Dendritic cell treated with granulocyte-macrophage colony-stimulating factor and Interleukin-4, amounts not matched to agents 40 ng/mL and 50 ng/mL, for 4 days (primary cell): ENCODE data around the gene PRMT9.

Experiments used
- H3K27ac Mint-ChIP-seq: one replicate; pipeline ENCODE4 v1.8.0; 2022; ENCODE audit warnings: mild to moderate bottlenecking, mixed read lengths
- H3K27me3 Mint-ChIP-seq: one replicate; pipeline ENCODE4 v1.8.0; 2022; ENCODE audit warnings: mild to moderate bottlenecking, mixed read lengths
- H3K36me3 Mint-ChIP-seq: one replicate; pipeline ENCODE4 v1.8.0; 2022; ENCODE audit warnings: low read depth, mixed read lengths
- H3K4me1 Mint-ChIP-seq: one replicate; pipeline ENCODE4 v1.8.0; 2022; ENCODE audit warnings: low read depth, mixed read lengths
- H3K4me3 Mint-ChIP-seq: one replicate; pipeline ENCODE4 v1.8.0; 2022; ENCODE audit warnings: mild to moderate bottlenecking, moderate library complexity, mixed read lengths
- H3K9me3 Mint-ChIP-seq: one replicate; pipeline ENCODE4 v1.8.0; 2022; ENCODE audit warnings: mixed read lengths
- intact Hi-C: fragments of 100-400 bp; cut with micrococcal nuclease; formaldehyde crosslinking; loops from one replicate; pipeline ENCODE4 v1.15.0; 2022

The PRMT9 gene

DNA sequence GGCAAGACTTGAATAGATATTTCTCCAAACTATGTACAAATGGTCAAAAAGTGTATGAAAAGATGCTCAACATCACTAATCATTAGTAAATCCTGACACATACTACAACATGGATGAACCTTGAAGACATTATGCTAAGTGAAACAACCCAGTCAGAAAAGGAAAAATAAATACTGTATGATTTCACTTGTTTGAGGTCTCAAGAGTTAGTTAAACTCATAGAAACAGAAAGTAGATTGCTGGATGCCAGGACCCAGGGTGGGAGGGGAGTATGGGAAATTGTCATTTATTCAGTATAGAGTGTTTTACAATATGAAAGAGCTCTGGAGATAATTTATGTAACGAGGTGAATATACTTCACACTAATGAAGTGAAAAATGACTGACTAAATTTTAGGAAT, 32.4 kb downstream of the PRMT9 start:
- Mint-ChIP-seq H3K9me3 (no peaks in the 10 kb centered on the region), H3K27me3 (no peaks in the 10 kb centered on the region), H3K4me1 (no peaks in the 10 kb centered on the region), H3K36me3 (peaks cover 79% of the 10 kb centered on the region), H3K4me3 (no peak overlapping the region), H3K27ac (no peak overlapping the region)
- intact Hi-C loops, result no loop called here

DNA sequence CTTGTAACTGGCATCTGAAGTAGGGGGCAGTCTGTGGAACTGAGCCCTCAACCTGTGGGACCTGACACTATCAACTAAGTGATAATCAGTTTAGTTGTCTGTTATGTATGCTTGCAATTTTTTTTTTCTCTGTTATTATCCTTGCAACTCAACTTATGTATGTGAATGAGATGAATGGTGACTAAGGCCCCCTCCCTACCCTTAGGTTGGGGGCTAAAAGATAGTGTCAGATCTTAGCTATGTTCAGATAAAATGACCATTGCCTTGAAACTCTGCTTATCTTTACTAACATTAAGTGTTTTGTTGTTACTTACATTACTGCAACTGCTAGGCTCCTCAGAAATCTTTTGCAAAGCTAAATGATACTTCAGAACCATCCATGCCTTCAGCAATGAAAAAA, 35.3 kb downstream of the PRMT9 start:
- H3K27ac Mint-ChIP-seq, result no peak overlapping the region
- H3K36me3 Mint-ChIP-seq, result peaks cover 64% of the 10 kb centered on the region
- H3K4me1 Mint-ChIP-seq, result no peaks in the 10 kb centered on the region

DNA sequence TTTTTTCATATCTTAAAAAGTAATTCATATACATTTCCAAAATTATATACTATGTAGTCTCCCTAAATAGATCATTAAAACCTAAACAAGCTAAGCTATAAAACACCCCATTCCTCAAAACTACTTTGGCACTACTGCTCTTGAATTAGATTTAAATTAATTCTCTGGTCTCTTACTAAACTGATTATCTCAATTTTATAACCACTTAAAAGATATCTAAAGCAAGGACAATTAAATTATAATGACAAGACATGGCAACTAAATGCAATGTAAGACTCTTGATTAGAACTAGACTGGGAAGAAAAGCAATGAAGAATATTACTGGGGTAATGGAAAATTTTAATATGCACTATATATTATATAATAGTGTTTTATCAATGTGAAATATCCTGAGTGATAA, 38.9 kb downstream of the PRMT9 start:
- H3K27ac Mint-ChIP-seq, result no peak overlapping the region
- H3K4me1 Mint-ChIP-seq, result no peaks in the 10 kb centered on the region

More for the DNA sequence above, 35.3 kb downstream of the PRMT9 start:
- H3K9me3 Mint-ChIP-seq, result no peaks in the 10 kb centered on the region
- no peaks in the 10 kb centered on the region for H3K27me3 Mint-ChIP-seq
- no peak overlapping the region for H3K4me3 Mint-ChIP-seq
- intact Hi-C loops, result no loop called here

DNA sequence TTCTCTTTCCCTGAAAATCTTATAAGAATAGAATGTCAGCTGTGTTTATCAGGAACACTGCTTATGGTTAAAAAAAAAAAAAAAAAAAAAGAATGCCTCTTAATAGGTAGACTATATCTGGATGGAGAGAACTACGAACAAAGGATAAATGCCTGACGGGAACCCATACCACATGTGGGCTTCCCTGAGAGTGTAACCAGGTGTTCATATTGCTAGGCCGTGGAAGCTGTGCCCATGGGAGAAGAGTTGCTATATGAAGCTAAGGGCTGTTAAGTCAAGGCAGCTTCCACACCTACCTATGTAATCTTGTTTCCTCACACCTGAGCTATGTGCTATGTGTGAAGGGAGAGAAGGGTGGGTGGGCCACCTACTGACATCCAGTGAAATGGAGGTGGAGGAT, 39.5 kb downstream of the PRMT9 start:
- Mint-ChIP-seq H3K9me3 (no peaks in the 10 kb centered on the region), H3K4me3 (no peak overlapping the region), H3K36me3 (peaks cover 59% of the 10 kb centered on the region), H3K4me1 (no peaks in the 10 kb centered on the region), H3K27ac (no peak overlapping the region), H3K27me3 (no peaks in the 10 kb centered on the region)
- intact Hi-C loops, result no loop called here

More for the DNA sequence above, 38.9 kb downstream of the PRMT9 start:
- no peaks in the 10 kb centered on the region for H3K27me3 Mint-ChIP-seq
- H3K9me3 Mint-ChIP-seq, result no peaks in the 10 kb centered on the region
- intact Hi-C loops, result no loop called here
- H3K36me3 Mint-ChIP-seq, result peaks cover 59% of the 10 kb centered on the region
- H3K4me3 Mint-ChIP-seq, result no peak overlapping the region

DNA sequence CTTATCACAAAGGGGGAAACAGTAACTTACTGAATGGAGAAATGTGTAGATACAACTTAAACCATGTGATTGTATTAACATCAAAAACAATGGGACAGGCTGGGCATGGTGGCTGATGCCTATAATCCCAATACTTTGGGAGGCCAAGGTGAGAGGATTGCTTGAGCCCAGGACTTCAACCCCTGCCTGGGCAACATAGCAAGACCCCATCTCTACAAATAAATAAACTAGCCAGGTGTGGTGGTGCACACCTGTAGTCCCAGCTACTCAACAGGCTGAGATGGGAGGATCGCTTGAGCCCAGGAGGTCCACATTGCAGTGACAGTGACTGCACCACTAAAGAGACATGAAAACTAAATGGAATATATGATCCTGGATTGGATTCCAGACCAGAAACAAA, 40.3 kb downstream of the PRMT9 start:
- no peak overlapping the region for H3K27ac Mint-ChIP-seq
- no peak overlapping the region for H3K4me3 Mint-ChIP-seq
- no peaks in the 10 kb centered on the region for H3K4me1 Mint-ChIP-seq
- H3K27me3 Mint-ChIP-seq, result no peaks in the 10 kb centered on the region
- no peaks in the 10 kb centered on the region for H3K9me3 Mint-ChIP-seq
- intact Hi-C loops, result no loop called here
- peaks cover 57% of the 10 kb centered on the region for H3K36me3 Mint-ChIP-seq

DNA sequence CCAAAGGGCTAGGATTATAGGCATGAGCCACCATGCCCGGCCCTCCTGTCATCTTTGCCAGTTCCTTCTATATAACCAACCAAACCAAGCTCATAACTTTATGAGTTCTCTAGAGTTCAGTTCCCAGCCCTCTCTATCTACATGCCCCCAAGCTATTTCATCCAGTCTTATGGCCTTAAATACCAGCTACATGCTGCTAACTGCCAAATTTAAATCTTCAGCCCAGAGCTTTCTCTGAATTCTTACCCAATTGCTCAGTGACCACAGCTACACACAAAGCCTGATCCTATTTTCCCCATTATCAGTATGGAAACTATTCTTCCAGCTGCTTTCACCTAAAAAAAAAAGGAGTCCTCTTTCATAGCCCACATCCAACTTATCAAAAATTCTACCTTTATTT, 43.6 kb downstream of the PRMT9 start:
- no peaks in the 10 kb centered on the region for H3K9me3 Mint-ChIP-seq
- intact Hi-C loops, result no loop called here
- H3K4me1 Mint-ChIP-seq, result no peaks in the 10 kb centered on the region
- no peak overlapping the region for H3K27ac Mint-ChIP-seq
- no peaks in the 10 kb centered on the region for H3K27me3 Mint-ChIP-seq
- no peak overlapping the region for H3K4me3 Mint-ChIP-seq
- peaks cover 73% of the 10 kb centered on the region for H3K36me3 Mint-ChIP-seq

DNA sequence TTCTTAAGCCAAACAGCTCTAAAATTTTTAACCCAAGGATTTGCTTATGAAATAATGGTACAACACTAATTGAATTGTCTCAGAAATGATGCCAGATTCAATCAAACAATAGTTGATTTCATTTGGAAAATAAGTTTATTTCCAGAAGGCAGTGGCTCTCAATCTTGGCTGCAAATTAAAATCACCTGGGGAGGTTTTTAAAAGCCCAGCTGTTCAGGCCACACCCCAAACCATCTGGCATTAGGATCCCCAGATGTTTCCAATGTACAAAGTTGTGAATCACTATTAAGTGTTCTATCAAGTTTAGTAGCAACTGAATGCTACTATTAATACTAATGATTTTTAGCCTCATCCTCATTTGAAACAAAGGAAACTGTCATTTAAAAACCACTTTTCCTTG, 44.6 kb downstream of the PRMT9 start:
- H3K9me3 Mint-ChIP-seq, result no peaks in the 10 kb centered on the region
- H3K4me3 Mint-ChIP-seq, result no peak overlapping the region
- no peak overlapping the region for H3K27ac Mint-ChIP-seq
- H3K36me3 Mint-ChIP-seq, result peaks cover 80% of the 10 kb centered on the region
- no peaks in the 10 kb centered on the region for H3K4me1 Mint-ChIP-seq
- H3K27me3 Mint-ChIP-seq, result no peaks in the 10 kb centered on the region
- intact Hi-C loops, result loop anchor here (10.0 kb wide), 1 partner anchor 225 kb away; no protein-coding TSS in a partner anchor

DNA sequence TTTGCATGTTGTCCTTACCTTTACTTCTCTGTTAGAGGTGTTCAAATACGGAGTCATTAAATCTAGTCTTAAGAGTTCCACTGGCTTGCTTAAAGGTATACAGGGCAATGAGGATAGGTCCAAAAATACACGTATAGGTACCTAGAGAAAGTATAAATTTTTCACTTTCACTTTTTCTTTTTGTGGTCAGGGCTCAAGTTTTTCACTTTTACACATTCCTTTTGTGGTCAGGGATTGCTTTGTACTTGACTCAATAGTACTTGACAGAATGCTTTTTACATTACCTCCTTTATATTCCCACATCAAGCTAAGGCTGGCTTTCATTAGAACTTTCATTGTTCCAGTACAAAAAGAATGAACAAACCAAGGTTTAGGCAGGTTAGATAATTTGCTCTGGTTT, 45.0 kb downstream of the PRMT9 start:
- peaks cover 85% of the 10 kb centered on the region for H3K36me3 Mint-ChIP-seq
- no peak overlapping the region for H3K4me3 Mint-ChIP-seq
- intact Hi-C loops, result loop anchor here (10.0 kb wide), 1 partner anchor 226 kb away; no protein-coding TSS in a partner anchor
- no peak overlapping the region for H3K27ac Mint-ChIP-seq
- no peaks in the 10 kb centered on the region for H3K27me3 Mint-ChIP-seq
- no peaks in the 10 kb centered on the region for H3K4me1 Mint-ChIP-seq
- H3K9me3 Mint-ChIP-seq, result no peaks in the 10 kb centered on the region

DNA sequence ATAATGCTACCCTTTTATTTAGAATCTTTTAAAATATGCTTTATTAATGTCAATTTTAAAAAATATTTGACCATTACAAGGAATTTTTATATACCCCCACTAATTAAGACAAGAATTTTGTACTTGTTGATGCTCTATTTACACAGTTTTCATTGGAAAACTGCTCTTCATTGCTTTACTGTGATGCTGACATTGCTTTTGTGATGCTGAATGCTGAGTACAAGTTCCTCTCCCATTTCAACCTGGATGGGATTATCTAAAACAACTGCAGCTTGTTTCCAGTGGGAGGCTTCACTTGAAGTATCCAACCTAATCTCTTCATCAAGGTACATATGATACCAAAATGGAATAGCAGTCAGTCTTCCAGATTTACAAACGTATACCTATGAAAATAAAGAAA, 45.6 kb downstream of the PRMT9 start:
- Mint-ChIP-seq H3K4me3 (no peak overlapping the region), H3K27ac (no peak overlapping the region), H3K4me1 (no peaks in the 10 kb centered on the region), H3K27me3 (no peaks in the 10 kb centered on the region), H3K9me3 (no peaks in the 10 kb centered on the region), H3K36me3 (peaks cover 90% of the 10 kb centered on the region)
- intact Hi-C loops, result loop anchor here (10.0 kb wide), 1 partner anchor 226 kb away; no protein-coding TSS in a partner anchor

DNA sequence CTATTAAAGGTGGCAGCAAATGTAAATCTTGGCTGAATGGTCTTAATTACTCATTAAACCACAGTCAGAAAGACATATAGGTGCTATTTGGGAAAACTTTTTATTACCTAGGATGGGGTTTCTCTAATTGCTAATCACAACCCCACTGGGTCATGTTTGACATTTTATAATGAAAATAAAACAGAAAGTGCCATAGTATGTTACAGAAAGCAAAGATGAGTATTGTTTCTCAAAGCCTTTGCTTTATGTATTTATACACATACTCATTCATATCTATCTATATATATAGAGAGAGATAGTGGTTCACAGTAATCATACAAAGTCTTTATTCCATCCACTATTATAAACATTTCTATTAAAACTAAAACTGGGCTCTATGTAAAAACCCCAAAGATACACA, 48.6 kb downstream of the PRMT9 start:
- Mint-ChIP-seq H3K4me1 (no peaks in the 10 kb centered on the region), H3K4me3 (no peak overlapping the region), H3K27me3 (no peaks in the 10 kb centered on the region), H3K27ac (no peak overlapping the region), H3K36me3 (peaks cover 86% of the 10 kb centered on the region), H3K9me3 (no peaks in the 10 kb centered on the region)
- intact Hi-C loops, result loop anchor here (10.0 kb wide), 1 partner anchor 229 kb away; no protein-coding TSS in a partner anchor

DNA sequence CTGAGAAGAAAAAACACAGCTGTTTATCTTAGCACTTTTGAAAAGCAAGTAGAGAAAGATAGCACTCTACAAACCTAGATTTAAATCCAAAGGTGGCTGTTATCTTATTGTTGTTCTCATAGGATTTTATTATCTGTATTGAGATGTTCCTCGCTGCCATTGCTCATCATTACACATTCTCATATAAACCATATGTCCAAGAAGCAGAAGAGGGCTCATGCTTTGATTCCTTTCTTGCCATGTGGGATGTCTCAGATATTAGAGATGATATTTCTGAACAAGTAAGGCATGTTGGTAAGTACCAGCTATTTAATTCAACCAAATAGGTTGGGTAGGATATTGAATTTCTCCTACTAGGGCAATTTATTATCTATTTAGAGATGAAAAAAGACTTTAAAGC, 50.3 kb downstream of the PRMT9 start:
- H3K9me3 Mint-ChIP-seq, result no peaks in the 10 kb centered on the region
- no peaks in the 10 kb centered on the region for H3K4me1 Mint-ChIP-seq
- H3K27me3 Mint-ChIP-seq, result no peaks in the 10 kb centered on the region
- H3K27ac Mint-ChIP-seq, result no peak overlapping the region
- H3K4me3 Mint-ChIP-seq, result no peak overlapping the region
- intact Hi-C loops, result loop anchor here (10.0 kb wide), 1 partner anchor 231 kb away; no protein-coding TSS in a partner anchor
- H3K36me3 Mint-ChIP-seq, result peaks cover 85% of the 10 kb centered on the region

DNA sequence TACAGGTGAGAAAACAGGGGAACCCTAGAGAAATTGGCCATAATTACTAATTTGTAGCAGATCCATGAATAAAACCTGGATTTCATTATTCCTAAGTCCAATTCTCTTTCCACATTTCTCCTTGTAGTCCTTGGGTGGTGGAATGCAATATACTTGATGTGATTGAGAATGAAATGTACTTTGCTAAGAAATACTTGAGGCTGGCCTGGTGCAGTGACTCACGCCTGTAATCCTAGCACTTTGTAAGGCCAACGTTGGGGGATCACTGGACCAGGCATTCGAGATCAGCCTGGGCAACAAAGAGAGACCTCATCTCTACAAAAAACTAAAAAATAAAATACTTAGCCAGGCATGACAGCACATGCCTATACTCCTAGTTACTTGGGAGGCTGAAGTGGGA, 50.9 kb downstream of the PRMT9 start:
- Mint-ChIP-seq H3K27me3 (no peaks in the 10 kb centered on the region), H3K9me3 (no peaks in the 10 kb centered on the region), H3K36me3 (peaks cover 83% of the 10 kb centered on the region), H3K27ac (no peak overlapping the region), H3K4me3 (no peak overlapping the region), H3K4me1 (no peaks in the 10 kb centered on the region)
- intact Hi-C loops, result loop anchor here (10.0 kb wide), 1 partner anchor 232 kb away; no protein-coding TSS in a partner anchor

DNA sequence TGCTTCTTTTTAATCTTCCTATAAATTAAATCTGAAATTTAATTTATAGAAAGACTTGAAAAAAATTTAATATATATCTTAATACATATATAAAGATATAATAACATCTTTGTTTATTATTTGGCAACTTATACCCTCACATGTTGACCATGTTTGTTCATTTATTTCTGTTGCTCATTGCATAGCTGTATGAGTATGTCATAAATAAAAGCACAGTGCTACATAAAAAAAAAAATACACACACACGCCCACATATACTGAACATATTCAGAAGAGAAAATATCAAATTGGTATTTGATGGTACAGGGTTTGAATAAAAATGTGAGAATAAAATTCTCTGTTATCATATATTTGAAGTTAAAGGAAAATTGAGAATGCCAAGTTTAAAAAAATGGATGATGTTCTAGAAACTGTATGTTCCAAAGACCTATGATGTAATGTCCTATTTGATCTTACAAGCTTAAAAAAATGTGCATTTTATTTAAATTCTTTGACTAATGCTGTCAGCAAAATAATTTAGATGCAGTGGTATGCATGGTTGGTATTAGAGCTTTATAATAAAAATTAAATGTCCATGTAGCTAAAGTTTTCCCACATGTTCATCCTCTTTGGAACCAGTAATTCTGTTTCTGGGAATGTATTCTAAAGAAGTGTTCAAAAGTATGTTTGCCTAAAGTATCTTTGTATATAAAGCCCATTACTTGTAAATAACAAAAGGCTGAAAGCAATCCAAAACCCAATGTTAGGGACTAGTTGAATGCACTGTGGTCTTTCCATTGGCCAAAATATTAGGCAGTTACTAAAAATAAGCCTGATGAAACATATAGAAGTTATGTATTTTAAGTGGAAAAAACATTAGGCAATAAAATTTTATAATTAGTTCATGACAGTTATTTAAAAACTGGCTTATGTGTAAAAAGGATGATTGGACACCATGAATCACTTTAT, 53.9 kb downstream of the PRMT9 start:
- Mint-ChIP-seq H3K4me3 (no peak overlapping the region), H3K4me1 (no peaks in the 10 kb centered on the region), H3K27me3 (no peaks in the 10 kb centered on the region), H3K36me3 (peaks cover 86% of the 10 kb centered on the region), H3K27ac (no peak overlapping the region), H3K9me3 (no peaks in the 10 kb centered on the region)
- intact Hi-C loops, result loop anchor here (10.0 kb wide), 1 partner anchor 235 kb away; no protein-coding TSS in a partner anchor

DNA sequence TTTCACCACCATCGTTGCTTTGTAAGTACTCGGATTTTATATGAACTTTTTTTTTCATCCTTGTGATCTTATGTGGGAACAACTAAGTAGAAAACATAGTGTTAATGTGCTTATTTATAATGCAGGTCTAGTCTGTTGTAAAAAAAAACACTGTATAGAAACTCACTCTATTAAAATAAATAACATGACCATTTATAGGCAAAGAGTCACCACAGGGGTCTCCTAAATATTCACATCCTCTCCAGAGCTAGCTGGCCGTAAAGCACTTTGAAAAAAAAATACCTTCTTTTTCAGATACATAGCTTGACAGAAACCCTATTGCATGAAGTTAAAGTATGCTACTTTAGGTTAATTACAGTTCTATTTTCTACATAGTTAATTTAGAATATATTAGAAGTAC, 55.5 kb downstream of the PRMT9 start:
- Mint-ChIP-seq H3K9me3 (no peaks in the 10 kb centered on the region), H3K36me3 (peaks cover 76% of the 10 kb centered on the region), H3K27me3 (no peaks in the 10 kb centered on the region), H3K4me3 (no peak overlapping the region), H3K4me1 (no peaks in the 10 kb centered on the region), H3K27ac (no peak overlapping the region)
- intact Hi-C loops, result no loop called here
